ENCODE results near the gene SOCS2.

GRCh38 chr12:93592641-93593406 lies 20.3 kb downstream of the SOCS2 start:
- TF ChIP-seq, protein P1, sequence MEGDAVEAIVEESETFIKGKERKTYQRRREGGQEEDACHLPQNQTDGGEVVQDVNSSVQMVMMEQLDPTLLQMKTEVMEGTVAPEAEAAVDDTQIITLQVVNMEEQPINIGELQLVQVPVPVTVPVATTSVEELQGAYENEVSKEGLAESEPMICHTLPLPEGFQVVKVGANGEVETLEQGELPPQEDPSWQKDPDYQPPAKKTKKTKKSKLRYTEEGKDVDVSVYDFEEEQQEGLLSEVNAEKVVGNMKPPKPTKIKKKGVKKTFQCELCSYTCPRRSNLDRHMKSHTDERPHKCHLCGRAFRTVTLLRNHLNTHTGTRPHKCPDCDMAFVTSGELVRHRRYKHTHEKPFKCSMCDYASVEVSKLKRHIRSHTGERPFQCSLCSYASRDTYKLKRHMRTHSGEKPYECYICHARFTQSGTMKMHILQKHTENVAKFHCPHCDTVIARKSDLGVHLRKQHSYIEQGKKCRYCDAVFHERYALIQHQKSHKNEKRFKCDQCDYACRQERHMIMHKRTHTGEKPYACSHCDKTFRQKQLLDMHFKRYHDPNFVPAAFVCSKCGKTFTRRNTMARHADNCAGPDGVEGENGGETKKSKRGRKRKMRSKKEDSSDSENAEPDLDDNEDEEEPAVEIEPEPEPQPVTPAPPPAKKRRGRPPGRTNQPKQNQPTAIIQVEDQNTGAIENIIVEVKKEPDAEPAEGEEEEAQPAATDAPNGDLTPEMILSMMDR (IDR thresholded peaks at IDR 0.05), result no peak
- no peak for TF ChIP-seq POLR2A (IDR thresholded peaks at IDR 0.05)
- no peak for TF ChIP-seq EP300 (IDR thresholded peaks at IDR 0.05)
